Measurements from ENCODE around the gene OGDH. TPM values are rescaled to one million over a fixed set of nuclear protein-coding genes. Genes with fewer than 3 reads are reported as not detected.

Gene OGDH
- total and polyA plus RNA-seq, 2 donors = 20.7 to 26.9 TPM

DNA sequence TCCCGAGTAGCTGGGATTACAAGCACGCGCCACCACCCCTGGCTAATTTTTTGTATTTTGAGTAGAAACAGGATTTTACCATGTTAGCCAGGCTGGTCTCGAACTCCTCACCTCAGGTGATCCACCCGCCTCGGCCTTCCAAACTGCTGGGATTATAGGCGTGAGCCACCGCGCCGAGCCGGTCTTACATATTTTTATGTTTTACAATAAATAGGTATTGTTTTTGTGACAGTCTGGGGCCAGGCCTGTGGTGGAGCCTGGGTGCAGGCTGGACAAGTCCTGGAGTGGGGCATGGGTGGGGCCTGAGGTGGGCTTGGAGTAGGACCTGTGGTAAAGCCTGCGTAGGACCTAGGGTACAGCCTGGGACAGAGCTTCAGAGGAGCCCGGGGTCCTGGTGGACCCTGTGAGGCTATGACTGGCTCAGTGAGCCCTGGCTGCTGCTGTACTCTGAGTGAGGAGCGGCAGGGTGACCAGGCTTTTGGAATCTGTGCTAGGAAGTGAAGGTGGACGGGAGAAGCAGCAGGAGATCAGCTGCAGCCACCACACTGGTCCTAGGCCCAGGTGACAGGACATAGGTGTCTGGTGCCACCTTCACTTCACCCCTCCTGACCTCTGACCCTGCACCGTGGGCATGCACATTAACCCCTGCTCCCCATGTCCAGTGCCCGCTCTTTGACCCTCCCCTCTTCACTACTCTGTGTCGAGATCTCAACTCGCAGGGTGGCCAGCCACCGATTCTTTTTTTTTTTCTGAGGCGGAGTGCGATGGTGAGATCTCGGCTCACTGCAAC lies 132.6 kb downstream of the OGDH start:
- 96% methylated on average over 23 of the region's 23 CpGs for WGBS
- no peaks in the 10 kb centered on the region for H3K9me3 ChIP-seq (ENCODE audit: control insufficient read depth in 2 of 2, insufficient read depth in 1 of 2, low read length in 1 of 2)
- no peak overlapping the region for H3K27ac ChIP-seq (ENCODE audit: low read depth in 1 of 2, low read length in 1 of 2)
- no peaks in the 10 kb centered on the region for H3K4me1 ChIP-seq (ENCODE audit: control insufficient read depth in 2 of 2, insufficient read depth in 2 of 2, low read length in 2 of 2)
- no peaks in the 10 kb centered on the region for H3K27me3 ChIP-seq (ENCODE audit: control insufficient read depth in 2 of 2, insufficient read depth in 1 of 2, low read length in 1 of 2)
- H3K4me3 ChIP-seq (ENCODE audit: low read length in 2 of 2) = no peak overlapping the region
- H3K36me3 ChIP-seq (ENCODE audit: control insufficient read depth in 2 of 2, insufficient read depth in 2 of 2, low read length in 1 of 2) = no peaks in the 10 kb centered on the region
- no peak for DNase-seq (ENCODE audit: low read depth in 6 of 9, low spot score in 9 of 9)

DNA sequence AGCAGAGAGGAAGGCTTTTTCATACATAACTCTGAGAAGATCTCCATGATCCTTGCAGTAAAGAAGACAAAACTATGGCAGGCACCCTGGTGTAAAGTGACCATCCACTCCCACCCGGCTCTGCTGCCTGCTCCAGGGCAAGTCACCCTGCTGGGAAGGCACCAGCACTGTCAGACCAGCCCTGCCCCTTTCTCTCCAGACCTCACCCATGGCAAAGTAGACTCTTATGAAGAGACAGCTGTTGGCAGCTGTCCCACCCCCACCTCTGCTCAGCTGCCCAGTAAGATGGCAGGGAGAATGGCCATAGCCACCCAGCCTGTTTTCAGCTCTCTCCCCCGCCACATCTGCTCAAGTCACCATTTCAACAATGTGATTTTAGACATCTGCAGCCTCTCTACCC lies 133.6 kb downstream of the OGDH start:
- no peak for DNase-seq (ENCODE audit: low read depth in 6 of 9, low spot score in 9 of 9)
- WGBS = 98% methylated on average over 2 of the region's 2 CpGs
- Histone ChIP-seq H3K36me3 (ENCODE audit: control insufficient read depth in 2 of 2, insufficient read depth in 2 of 2, low read length in 1 of 2) (no peaks in the 10 kb centered on the region), H3K27ac (ENCODE audit: low read depth in 1 of 2, low read length in 1 of 2) (no peak overlapping the region), H3K4me3 (ENCODE audit: low read length in 2 of 2) (no peak overlapping the region), H3K27me3 (ENCODE audit: control insufficient read depth in 2 of 2, insufficient read depth in 1 of 2, low read length in 1 of 2) (no peaks in the 10 kb centered on the region), H3K9me3 (ENCODE audit: control insufficient read depth in 2 of 2, insufficient read depth in 1 of 2, low read length in 1 of 2) (no peaks in the 10 kb centered on the region), H3K4me1 (ENCODE audit: control insufficient read depth in 2 of 2, insufficient read depth in 2 of 2, low read length in 2 of 2) (no peaks in the 10 kb centered on the region)

- H3K27ac ChIP-seq (ENCODE audit: low read depth in 1 of 2, low read length in 1 of 2) = no peak overlapping the region
- no peaks in the 10 kb centered on the region for H3K27me3 ChIP-seq (ENCODE audit: control insufficient read depth in 2 of 2, insufficient read depth in 1 of 2, low read length in 1 of 2)
- DNase-seq (ENCODE audit: low read depth in 6 of 9, low spot score in 9 of 9) = no peak
- 94% methylated on average over 1 of the region's 1 CpG for WGBS
- no peak overlapping the region for H3K4me3 ChIP-seq (ENCODE audit: low read length in 2 of 2)
- no peaks in the 10 kb centered on the region for H3K36me3 ChIP-seq (ENCODE audit: control insufficient read depth in 2 of 2, insufficient read depth in 2 of 2, low read length in 1 of 2)
- H3K4me1 ChIP-seq (ENCODE audit: control insufficient read depth in 2 of 2, insufficient read depth in 2 of 2, low read length in 2 of 2) = peaks cover 4 to 6% of the 10 kb centered on the region in 2 donors
- H3K9me3 ChIP-seq (ENCODE audit: control insufficient read depth in 2 of 2, insufficient read depth in 1 of 2, low read length in 1 of 2) = no peaks in the 10 kb centered on the region
Observed at GRCh38 chr7:44743750-44744149, 137.3 kb downstream of the OGDH start.

DNA sequence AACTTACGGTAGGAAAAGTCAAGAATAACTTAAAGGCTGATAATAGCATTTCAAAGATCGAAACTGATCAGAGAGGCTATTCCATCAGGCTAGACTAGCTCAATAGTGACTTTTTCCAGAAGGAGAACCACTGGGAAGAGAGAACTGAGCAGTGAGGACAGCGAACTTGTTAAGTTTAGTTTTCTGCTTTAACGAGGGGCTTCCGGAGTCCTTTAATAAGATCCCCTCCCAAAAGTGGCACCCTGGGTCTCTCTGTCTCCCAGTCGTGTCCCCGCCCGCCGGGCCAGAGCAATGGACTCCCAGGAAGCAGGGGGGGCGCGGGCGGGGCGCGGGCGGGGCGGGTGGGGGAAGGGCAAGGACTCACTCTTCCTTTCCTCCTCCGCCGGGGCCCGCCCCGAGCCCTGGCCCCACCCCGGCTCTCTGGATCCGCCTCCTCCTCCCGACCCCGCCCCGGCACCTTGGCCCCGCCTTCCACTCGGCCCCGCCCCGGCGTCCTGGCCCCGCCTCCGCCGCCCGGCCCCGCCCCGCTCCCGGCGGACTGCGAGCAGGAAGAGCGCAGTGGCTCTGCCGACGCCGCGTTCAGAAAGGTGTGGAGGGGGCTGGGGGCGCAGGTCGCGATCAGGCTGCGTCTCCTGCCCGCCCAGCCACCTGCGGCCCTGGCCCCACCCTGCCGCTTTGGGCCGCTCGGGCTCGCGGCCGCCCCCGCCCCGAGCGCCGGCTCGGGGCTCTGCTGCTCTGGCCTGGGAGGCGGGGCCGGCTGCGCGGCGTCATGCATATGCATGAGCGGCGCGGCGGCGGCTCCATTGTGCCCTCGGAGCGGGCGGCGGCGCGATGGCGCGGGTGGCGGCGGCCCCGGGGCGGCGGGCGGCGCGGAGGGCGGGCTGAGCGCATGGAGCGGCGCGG lies 141.9 kb downstream of the OGDH start, which contains the start of gene ZMIZ2:
ZMIZ2 (plus strand) TSS at position 803 of the 903 bp plus-strand sequence. CDS start 7,403 bp downstream, outside the sequence.
- 2% methylated on average over 92 of the region's 92 CpGs for WGBS
- peak in 8 of 9 donors; percentile 63 to 94 (median 83) for DNase-seq (ENCODE audit: low read depth in 6 of 9, low spot score in 9 of 9)
- Histone ChIP-seq H3K4me3 (ENCODE audit: low read length in 2 of 2) (peak within 1 kb of the TSS; percentile 65 to 86), H3K4me1 (ENCODE audit: control insufficient read depth in 2 of 2, insufficient read depth in 2 of 2, low read length in 2 of 2) (peaks cover 29 to 32% of the 10 kb centered on the region in 2 donors), H3K27ac (ENCODE audit: low read depth in 1 of 2, low read length in 1 of 2) (peak within 1 kb of the TSS; percentile 90 to 99), H3K27me3 (ENCODE audit: control insufficient read depth in 2 of 2, insufficient read depth in 1 of 2, low read length in 1 of 2) (no peaks in the 10 kb centered on the region), H3K36me3 (ENCODE audit: control insufficient read depth in 2 of 2, insufficient read depth in 2 of 2, low read length in 1 of 2) (peaks cover 0 to 3% of the 10 kb centered on the region in 2 donors), H3K9me3 (ENCODE audit: control insufficient read depth in 2 of 2, insufficient read depth in 1 of 2, low read length in 1 of 2) (no peaks in the 10 kb centered on the region)

GRCh38 chr7:44748948-44749731 lies 142.7 kb downstream of the OGDH start:
- WGBS = 4% methylated on average over 60 of the region's 60 CpGs
- peaks cover 29 to 32% of the 10 kb centered on the region in 2 donors for H3K4me1 ChIP-seq (ENCODE audit: control insufficient read depth in 2 of 2, insufficient read depth in 2 of 2, low read length in 2 of 2)

DNA sequence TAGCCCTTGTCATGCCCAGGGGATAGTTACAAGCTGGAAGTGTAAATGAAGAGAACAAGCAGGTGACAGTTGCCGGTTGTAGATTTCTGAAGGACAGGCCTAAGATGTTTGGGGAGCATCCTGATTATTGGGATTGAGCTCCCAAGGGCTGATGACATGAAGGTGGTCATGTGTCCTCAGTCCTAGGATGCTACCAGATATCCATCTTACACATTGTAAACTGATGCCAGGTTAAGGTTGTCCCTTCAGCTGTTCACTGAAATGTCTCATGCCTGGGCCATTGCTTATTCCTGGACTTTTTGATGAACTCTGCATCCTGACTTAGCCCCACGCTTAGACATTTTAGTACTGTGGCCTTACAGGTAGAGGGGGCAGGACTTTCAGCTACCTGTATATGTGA lies 143.6 kb downstream of the OGDH start:
- Histone ChIP-seq H3K9me3 (ENCODE audit: control insufficient read depth in 2 of 2, insufficient read depth in 1 of 2, low read length in 1 of 2) (no peaks in the 10 kb centered on the region), H3K27ac (ENCODE audit: low read depth in 1 of 2, low read length in 1 of 2) (no peak overlapping the region), H3K36me3 (ENCODE audit: control insufficient read depth in 2 of 2, insufficient read depth in 2 of 2, low read length in 1 of 2) (peaks cover 0 to 3% of the 10 kb centered on the region in 2 donors), H3K27me3 (ENCODE audit: control insufficient read depth in 2 of 2, insufficient read depth in 1 of 2, low read length in 1 of 2) (no peaks in the 10 kb centered on the region), H3K4me3 (ENCODE audit: low read length in 2 of 2) (peak overlapping the region; percentile 65 to 86), H3K4me1 (ENCODE audit: control insufficient read depth in 2 of 2, insufficient read depth in 2 of 2, low read length in 2 of 2) (peaks cover 29 to 32% of the 10 kb centered on the region in 2 donors)
- 94% methylated on average over 2 of the region's 2 CpGs for whole genome bisulfite sequencing
- peak in 1 of 9 donors; percentile 6 for DNase-seq (ENCODE audit: low read depth in 6 of 9, low spot score in 9 of 9)

More at GRCh38 chr7:44748948-44749731, 142.7 kb downstream of the OGDH start:
- DNase-seq (ENCODE audit: low read depth in 6 of 9, low spot score in 9 of 9) = peak in 5 of 9 donors; percentile 26 to 59 (median 36)
- Histone ChIP-seq H3K36me3 (ENCODE audit: control insufficient read depth in 2 of 2, insufficient read depth in 2 of 2, low read length in 1 of 2) (peaks cover 0 to 3% of the 10 kb centered on the region in 2 donors), H3K27ac (ENCODE audit: low read depth in 1 of 2, low read length in 1 of 2) (peak overlapping the region; percentile 55 to 99), H3K9me3 (ENCODE audit: control insufficient read depth in 2 of 2, insufficient read depth in 1 of 2, low read length in 1 of 2) (no peaks in the 10 kb centered on the region), H3K4me3 (ENCODE audit: low read length in 2 of 2) (peak overlapping the region; percentile 65 to 86), H3K27me3 (ENCODE audit: control insufficient read depth in 2 of 2, insufficient read depth in 1 of 2, low read length in 1 of 2) (no peaks in the 10 kb centered on the region)

- peak in 1 of 9 donors; percentile 15 for DNase-seq (ENCODE audit: low read depth in 6 of 9, low spot score in 9 of 9)
- Histone ChIP-seq H3K27ac (ENCODE audit: low read depth in 1 of 2, low read length in 1 of 2) (peak overlapping the region in 1 of 2 donors; percentile 78), H3K9me3 (ENCODE audit: control insufficient read depth in 2 of 2, insufficient read depth in 1 of 2, low read length in 1 of 2) (no peaks in the 10 kb centered on the region), H3K4me1 (ENCODE audit: control insufficient read depth in 2 of 2, insufficient read depth in 2 of 2, low read length in 2 of 2) (peaks cover 29 to 36% of the 10 kb centered on the region in 2 donors), H3K4me3 (ENCODE audit: low read length in 2 of 2) (peak overlapping the region; percentile 7 to 65), H3K36me3 (ENCODE audit: control insufficient read depth in 2 of 2, insufficient read depth in 2 of 2, low read length in 1 of 2) (peaks cover 0 to 3% of the 10 kb centered on the region in 2 donors), H3K27me3 (ENCODE audit: control insufficient read depth in 2 of 2, insufficient read depth in 1 of 2, low read length in 1 of 2) (no peaks in the 10 kb centered on the region)
- WGBS = 98% methylated on average over 3 of the region's 3 CpGs
Observed at GRCh38 chr7:44750424-44750823, 144.0 kb downstream of the OGDH start.

- 43% methylated on average over 6 of the region's 6 CpGs for WGBS
- H3K4me3 ChIP-seq (ENCODE audit: low read length in 2 of 2) = no peak overlapping the region
- H3K27ac ChIP-seq (ENCODE audit: low read depth in 1 of 2, low read length in 1 of 2) = peak overlapping the region; percentile 46 to 78
Observed at GRCh38 chr7:44750921-44751571, 144.6 kb downstream of the OGDH start.

More at GRCh38 chr7:44750921-44751571, 144.6 kb downstream of the OGDH start:
- no peaks in the 10 kb centered on the region for H3K9me3 ChIP-seq (ENCODE audit: control insufficient read depth in 2 of 2, insufficient read depth in 1 of 2, low read length in 1 of 2)
- no peaks in the 10 kb centered on the region for H3K27me3 ChIP-seq (ENCODE audit: control insufficient read depth in 2 of 2, insufficient read depth in 1 of 2, low read length in 1 of 2)
- peaks cover 29 to 36% of the 10 kb centered on the region in 2 donors for H3K4me1 ChIP-seq (ENCODE audit: control insufficient read depth in 2 of 2, insufficient read depth in 2 of 2, low read length in 2 of 2)
- peaks cover 0 to 3% of the 10 kb centered on the region in 2 donors for H3K36me3 ChIP-seq (ENCODE audit: control insufficient read depth in 2 of 2, insufficient read depth in 2 of 2, low read length in 1 of 2)
- DNase-seq (ENCODE audit: low read depth in 6 of 9, low spot score in 9 of 9) = peak in 7 of 9 donors; percentile 25 to 75 (median 50)
